Measurements from ENCODE around the gene NCL. TPM values are rescaled to one million over a fixed set of nuclear protein-coding genes. Genes with fewer than 3 reads are reported as not detected.

The NCL gene
- total RNA-seq, 6 experiments from 2014 or later, result 503 to 649 (median 589) TPM

DNA sequence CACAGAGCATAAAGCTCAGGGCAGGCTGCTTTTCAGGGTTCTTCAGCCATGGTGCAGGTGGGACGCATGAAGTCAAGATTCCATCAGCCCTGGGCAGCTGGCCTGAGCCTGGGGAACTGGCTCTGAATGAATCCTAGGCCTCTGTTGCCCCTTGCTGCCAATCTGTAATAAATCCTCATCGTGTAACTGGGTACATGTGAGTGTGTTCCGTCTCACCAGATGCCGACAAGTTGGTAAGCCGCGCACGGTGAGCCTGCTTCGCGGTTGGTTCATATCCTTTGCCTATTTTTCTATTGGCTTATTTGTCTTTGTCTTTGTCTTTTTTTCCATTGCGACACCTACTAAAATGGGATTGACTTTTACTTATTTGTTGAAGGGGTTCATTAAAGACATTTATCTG lies 41.1 kb downstream of the NCL start:
- H3K4me1 Mint-ChIP-seq (ENCODE audit: low read depth), result peaks cover 9% of the 10 kb centered on the region; the same call in 1 of the 2 replicates
- H3K4me3 Mint-ChIP-seq, result no peak overlapping the region
- no peaks in the 10 kb centered on the region for H3K9me3 Mint-ChIP-seq
- TF ChIP-seq, protein P1, sequence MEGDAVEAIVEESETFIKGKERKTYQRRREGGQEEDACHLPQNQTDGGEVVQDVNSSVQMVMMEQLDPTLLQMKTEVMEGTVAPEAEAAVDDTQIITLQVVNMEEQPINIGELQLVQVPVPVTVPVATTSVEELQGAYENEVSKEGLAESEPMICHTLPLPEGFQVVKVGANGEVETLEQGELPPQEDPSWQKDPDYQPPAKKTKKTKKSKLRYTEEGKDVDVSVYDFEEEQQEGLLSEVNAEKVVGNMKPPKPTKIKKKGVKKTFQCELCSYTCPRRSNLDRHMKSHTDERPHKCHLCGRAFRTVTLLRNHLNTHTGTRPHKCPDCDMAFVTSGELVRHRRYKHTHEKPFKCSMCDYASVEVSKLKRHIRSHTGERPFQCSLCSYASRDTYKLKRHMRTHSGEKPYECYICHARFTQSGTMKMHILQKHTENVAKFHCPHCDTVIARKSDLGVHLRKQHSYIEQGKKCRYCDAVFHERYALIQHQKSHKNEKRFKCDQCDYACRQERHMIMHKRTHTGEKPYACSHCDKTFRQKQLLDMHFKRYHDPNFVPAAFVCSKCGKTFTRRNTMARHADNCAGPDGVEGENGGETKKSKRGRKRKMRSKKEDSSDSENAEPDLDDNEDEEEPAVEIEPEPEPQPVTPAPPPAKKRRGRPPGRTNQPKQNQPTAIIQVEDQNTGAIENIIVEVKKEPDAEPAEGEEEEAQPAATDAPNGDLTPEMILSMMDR (IDR thresholded peaks at IDR 0.05), result no peak
- DNase-seq, result no peak
- H3K36me3 Mint-ChIP-seq (ENCODE audit: low read depth), result no peaks in the 10 kb centered on the region
- H3K27ac Mint-ChIP-seq, result no peak overlapping the region
- peaks cover 21% of the 10 kb centered on the region for H3K27me3 Mint-ChIP-seq (ENCODE audit: insufficient read depth)

DNA sequence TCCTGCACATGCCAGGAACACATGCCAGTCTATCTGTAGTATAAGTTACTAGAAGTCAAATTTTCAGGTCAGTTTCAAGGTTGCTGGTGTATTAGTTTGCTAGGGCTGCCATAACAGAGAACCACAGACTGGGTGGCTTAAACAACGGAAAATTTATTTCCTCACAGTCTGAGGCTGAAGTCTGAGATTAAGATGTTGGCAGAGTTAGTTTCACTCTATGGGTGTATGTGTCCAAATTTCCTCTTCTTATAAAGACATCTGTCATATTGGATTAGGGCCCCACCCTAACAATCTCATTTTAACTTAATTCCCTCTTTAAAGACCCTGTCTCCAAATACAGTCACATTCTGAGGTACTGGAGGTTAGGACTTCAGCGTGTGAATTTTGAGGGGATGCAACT lies 42.2 kb downstream of the NCL start:
- no peaks in the 10 kb centered on the region for H3K9me3 Mint-ChIP-seq
- H3K4me1 Mint-ChIP-seq (ENCODE audit: low read depth), result peaks cover 9% of the 10 kb centered on the region; the same call in 1 of the 2 replicates
- no peak overlapping the region for H3K27ac Mint-ChIP-seq
- peaks cover 21% of the 10 kb centered on the region for H3K27me3 Mint-ChIP-seq (ENCODE audit: insufficient read depth)
- no peak overlapping the region for H3K4me3 Mint-ChIP-seq
- no peak for DNase-seq
- TF ChIP-seq, protein P1 (IDR thresholded peaks at IDR 0.05), result no peak
- H3K36me3 Mint-ChIP-seq (ENCODE audit: low read depth), result no peaks in the 10 kb centered on the region

DNA sequence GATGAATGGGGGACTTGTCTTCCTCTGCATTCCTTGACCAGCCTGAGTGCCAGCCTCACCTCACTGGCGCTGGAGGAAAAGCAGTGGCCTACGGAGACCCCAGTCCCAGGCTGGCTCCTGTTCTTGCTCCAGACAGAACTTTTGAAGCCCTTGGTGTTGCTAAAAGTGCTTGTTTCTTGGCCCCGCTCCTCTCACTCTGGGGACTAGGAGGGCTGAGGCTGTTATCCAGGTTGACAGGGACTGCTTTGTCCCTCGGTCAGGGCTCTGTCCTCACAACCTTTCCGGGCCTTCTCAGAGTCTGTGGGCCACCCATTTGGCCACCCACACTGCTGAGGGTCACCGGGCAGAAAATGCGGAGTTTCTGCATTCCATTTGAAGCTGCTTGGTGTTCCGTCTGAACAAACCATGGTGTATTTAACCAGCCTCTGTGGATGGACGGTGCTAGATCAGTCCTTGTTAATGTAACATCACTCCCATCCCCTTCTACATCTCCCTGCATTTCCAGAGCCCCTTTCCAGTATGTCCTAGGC lies 43.2 kb downstream of the NCL start:
- peaks cover 17% of the 10 kb centered on the region for H3K27me3 Mint-ChIP-seq (ENCODE audit: insufficient read depth)
- DNase-seq, result no peak
- TF ChIP-seq, protein P1 (IDR thresholded peaks at IDR 0.05), result no peak
- no peaks in the 10 kb centered on the region for H3K9me3 Mint-ChIP-seq
- H3K4me3 Mint-ChIP-seq, result no peak overlapping the region
- peaks cover 7% of the 10 kb centered on the region; the same call in 1 of the 2 replicates for H3K4me1 Mint-ChIP-seq (ENCODE audit: low read depth)
- H3K27ac Mint-ChIP-seq, result no peak overlapping the region
- H3K36me3 Mint-ChIP-seq (ENCODE audit: low read depth), result no peaks in the 10 kb centered on the region

DNA sequence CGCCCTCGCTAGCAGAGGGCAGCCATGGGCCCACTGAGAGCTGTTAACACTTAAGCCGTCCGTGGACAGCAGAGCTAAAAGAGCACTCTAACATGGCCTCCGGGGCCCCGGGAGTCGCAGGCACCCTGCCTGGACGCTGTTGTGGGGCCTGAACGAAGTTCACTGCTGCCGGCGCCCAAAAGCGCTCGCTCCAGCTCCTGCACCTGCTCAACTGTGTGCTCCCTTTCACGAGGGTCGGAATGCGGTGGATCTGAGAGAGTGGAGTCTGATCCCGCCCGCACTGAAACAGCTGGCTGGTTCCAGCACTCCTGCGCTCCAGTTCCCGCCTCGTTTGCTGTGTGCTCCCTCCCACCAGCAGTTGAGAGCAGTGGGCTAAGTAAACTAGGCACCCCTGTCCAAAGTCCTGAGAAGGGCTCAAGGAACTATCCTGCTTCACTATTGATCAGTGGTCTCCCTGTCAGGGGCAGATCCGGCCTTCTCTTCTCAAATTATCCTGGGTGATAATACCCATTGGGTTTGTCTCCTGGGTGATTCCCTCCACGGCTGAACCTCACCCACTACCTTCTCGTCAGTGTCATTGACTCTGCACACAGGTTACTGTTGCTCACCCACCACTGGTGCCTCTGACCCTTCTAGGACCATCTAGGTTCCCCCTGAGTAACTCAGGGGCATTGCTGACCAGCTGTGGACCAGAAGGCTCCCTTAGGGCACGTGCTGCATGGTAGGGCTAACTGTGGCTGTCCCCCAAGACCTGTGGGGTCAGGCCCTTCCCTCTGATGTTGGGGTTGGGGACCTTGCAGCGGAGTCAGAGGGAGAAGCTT lies 45.3 kb downstream of the NCL start:
- Mint-ChIP-seq H3K4me1 (ENCODE audit: low read depth) (peaks cover 1% of the 10 kb centered on the region; the same call in 1 of the 2 replicates), H3K9me3 (no peaks in the 10 kb centered on the region), H3K27me3 (ENCODE audit: insufficient read depth) (peaks cover 4% of the 10 kb centered on the region), H3K27ac (no peak overlapping the region), H3K4me3 (no peak overlapping the region), H3K36me3 (ENCODE audit: low read depth) (no peaks in the 10 kb centered on the region)
- DNase-seq, result no peak
- TF ChIP-seq, protein P1 (IDR thresholded peaks at IDR 0.05), result no peak

DNA sequence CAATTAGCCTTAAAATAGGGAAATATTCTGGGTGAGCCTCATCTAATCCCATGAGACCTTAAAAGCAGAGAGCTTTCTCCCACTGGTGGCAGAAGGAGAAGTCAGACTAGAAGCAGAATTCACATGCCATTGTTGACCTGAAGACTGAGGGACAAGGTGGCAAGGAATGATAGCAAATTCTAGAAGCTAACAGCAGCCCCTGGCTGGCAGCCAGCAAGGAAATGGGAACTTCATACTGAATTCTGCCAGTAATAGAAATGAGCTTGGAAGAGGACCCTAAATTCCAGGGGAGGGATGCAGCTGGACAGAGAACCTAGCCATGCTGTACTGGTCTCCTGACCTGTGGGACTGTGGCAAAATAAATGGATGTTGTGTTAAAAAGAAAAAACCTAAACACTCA lies 49.3 kb downstream of the NCL start:
- H3K4me3 Mint-ChIP-seq, result no peak overlapping the region

More for the DNA sequence above, 49.3 kb downstream of the NCL start:
- Mint-ChIP-seq H3K27ac (no peak overlapping the region), H3K27me3 (ENCODE audit: insufficient read depth) (peaks cover 3% of the 10 kb centered on the region), H3K36me3 (ENCODE audit: low read depth) (peaks cover 5% of the 10 kb centered on the region; the same call in 1 of the 2 replicates), H3K4me1 (ENCODE audit: low read depth) (peaks cover 20% of the 10 kb centered on the region), H3K9me3 (peaks cover 7% of the 10 kb centered on the region)
- TF ChIP-seq, protein P1 (IDR thresholded peaks at IDR 0.05), result no peak
- no peak for DNase-seq

All from HFFc6 (cell line).